ENCODE data around the gene GAREM2.

The GAREM2 gene

DNA sequence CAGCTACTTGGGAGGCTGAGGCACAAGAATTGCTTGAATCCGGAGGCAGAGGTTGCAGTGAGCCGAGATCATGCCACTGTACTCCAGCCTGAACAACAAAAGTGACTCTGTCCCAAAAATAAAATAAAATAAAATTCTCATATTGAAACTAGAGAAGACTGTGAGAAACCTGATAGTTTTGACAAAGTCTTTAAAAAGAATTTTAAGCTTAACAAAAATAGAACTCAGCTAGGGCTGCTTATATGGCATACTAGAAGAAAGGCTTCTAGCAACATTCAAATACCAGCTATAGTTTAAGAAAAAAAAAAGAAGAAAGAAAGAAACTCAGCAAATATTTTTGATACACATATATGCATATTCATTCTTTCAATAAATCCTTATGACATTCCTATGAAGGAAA is 57.9 kb downstream of the GAREM2 start:
- DNase-seq (ENCODE audit: low read depth in 2 of 2, low spot score in 1 of 2), result no peak

DNA sequence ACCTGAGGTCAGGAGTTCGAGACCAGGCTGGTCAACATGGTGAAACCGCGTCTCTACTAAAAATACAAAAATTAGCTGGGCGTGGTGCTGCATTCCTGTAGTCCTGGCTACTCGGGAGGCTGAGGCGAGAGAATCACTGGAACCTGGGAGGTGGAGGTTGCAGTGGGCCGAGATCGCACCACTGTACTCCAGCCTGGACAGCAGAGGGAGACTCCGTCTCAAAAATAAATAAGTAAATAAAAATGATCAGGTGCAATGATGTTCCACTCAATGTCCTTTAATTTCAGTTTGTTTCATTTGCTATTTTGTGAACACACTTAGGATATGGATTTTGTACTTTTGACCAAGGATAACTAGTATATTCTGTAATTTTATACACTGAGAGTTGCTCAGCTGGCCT is 62.2 kb downstream of the GAREM2 start:
- DNase-seq (ENCODE audit: low read depth in 2 of 2, low spot score in 1 of 2), result no peak

DNA sequence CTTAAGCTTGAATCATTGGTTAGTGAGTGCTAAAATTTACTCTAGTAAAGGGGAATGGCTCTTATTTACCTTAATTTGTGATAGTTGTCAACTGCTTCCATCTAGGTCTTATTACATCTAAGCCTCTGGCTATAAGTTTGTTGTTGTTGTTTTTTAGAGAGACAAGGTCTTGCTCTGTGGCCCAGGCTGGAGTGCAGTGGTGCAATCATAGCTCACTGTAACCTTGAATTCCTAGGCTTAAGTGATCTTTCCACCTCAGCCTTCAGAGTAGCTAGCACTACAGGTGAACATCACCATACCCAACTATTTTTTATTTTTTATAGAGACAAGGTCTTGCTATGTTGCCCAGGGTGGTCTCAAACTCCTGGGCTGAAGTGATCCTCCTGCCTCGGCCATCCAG is 65.0 kb downstream of the GAREM2 start:
- no peak for DNase-seq (ENCODE audit: low read depth in 2 of 2, low spot score in 1 of 2)

DNA sequence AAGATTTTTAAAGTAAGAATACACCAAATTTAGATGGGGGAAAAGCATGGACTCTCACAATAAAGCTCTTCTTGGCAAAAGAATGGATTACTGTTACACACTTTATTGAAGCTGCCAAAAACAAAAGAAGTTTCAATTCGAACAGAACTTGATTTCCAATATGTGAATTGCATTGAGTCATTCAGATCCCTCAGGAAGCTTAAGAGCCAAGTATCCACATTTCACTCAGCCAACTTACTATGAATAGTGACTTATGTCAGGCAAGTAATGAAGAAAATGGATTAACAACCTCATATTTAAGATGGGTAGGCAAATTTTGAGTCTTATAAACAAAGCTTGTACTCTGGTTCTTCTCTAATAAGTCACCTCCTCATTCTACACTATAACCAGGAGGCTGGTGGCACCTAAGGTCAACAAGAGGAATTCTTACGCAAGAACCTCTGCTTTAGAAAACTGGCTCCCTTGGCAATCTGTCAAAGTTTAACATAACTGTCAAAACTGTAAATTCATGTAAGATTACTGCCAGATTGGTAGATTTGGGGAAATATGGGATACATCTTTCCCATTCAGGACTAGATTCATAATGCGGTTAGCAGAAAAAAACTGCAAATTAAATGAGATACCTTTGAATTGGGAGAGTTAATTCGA is 65.5 kb downstream of the GAREM2 start:
- DNase-seq (ENCODE audit: low read depth in 2 of 2, low spot score in 1 of 2), result no peak

Measured in stimulated activated CD8-positive, alpha-beta memory T cell treated with anti-CD3 and anti-CD28 coated beads, Interleukin-4, amount 100 ng/mL, for 4 hours (primary cell).